Measurements from ENCODE around the gene ZAR1L.
"Not testable (repeated sequence)": the region's sequence is repeated elsewhere in the genome, so short reads cannot be mapped to it uniquely, and the experiment has no call there.

The ZAR1L gene, protein sequence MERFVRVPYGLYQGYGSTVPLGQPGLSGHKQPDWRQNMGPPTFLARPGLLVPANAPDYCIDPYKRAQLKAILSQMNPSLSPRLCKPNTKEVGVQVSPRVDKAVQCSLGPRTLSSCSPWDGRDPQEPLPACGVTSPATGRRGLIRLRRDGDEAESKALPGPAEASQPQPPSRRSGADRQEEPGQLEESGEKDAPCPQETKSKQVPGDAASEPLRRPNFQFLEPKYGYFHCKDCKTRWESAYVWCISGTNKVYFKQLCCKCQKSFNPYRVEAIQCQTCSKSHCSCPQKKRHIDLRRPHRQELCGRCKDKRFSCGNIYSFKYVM

GRCh38 chr13:32315238-32316027 lies at the start of gene ZAR1L, which contains the start of gene BRCA2:
ZAR1L (minus strand) TSS chr13:32315363; CDS start chr13:32311925, 3,438 bp downstream.
BRCA2 (plus strand) TSS chr13:32315508; CDS start chr13:32316461, 953 bp downstream.
- DNase-seq = peak; percentile 78

DNA sequence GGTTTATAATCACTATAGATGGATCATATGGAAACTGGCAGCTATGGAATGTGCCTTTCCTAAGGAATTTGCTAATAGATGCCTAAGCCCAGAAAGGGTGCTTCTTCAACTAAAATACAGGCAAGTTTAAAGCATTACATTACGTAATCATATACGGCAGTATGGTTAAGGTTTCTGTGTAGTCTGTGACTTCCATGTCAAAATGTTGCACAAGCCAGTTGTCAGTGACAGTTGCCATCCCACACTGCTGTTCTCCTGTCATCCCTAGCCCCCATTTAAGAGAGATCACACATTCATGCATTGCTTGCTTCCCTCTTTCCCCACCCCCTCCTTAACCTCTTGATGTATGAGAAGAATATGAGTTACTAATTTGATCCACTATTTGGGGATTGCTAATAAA lies 47.4 kb upstream of the ZAR1L start:
- DNase-seq = no peak

DNA sequence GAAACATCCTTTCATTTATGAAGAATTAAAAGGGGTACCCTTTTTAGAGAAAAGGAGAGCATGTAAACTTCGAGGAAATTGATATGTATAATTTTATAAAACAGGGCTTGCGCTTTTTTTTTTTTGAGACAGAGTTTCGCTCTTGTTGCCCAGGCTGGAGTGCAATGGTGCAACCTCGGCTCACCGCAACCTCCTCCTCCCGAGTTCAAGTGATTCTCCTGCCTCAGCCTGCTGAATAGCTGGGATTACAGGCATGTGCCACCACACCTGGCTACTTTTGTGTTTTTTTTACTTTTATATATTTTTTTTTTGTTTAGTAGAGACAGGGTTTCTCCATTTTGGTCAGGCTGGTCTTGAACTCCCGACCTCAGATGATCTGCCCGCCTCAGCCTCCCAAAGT lies 40.8 kb upstream of the ZAR1L start:
- DNase-seq = not testable (repeated sequence)

DNA sequence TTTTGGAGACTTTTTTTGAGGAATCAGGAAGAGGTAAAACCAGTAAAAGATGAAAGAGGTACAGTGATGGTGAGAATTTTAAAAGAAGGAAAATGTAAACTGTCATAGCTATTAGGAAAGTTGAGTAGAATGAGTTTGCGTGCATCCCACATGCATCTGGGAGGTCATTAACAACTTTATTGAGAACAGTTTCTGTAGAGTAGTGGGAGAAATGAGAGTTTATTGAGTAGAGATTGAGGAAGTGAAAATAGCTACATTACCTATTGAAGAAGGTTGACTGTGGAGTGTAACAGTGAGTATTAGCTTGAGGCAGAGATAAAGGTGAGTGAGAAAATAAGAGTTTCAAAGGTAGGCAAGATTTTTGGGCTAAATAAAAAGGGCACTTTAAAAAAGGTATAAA lies 38.9 kb upstream of the ZAR1L start:
- DNase-seq = no peak

- DNase-seq = not testable (repeated sequence)
Observed at GRCh38 chr13:32350839-32351441, 35.8 kb upstream of the ZAR1L start.

GRCh38 chr13:32347651-32348050 lies 32.5 kb upstream of the ZAR1L start:
- no peak for DNase-seq

DNA sequence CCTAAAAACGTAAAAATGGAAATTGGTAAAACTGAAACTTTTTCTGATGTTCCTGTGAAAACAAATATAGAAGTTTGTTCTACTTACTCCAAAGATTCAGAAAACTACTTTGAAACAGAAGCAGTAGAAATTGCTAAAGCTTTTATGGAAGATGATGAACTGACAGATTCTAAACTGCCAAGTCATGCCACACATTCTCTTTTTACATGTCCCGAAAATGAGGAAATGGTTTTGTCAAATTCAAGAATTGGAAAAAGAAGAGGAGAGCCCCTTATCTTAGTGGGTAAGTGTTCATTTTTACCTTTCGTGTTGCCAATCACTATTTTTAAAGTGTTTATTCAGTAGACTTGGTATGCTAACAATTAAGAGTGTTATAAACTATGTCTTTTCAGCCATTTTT lies 25.8 kb upstream of the ZAR1L start:
- DNase-seq = no peak

- DNase-seq = no peak
Observed at GRCh38 chr13:32334671-32335070, 19.5 kb upstream of the ZAR1L start.

- no peak for DNase-seq
Observed at GRCh38 chr13:32330441-32330840, 15.3 kb upstream of the ZAR1L start.

GRCh38 chr13:32323912-32324311 lies 8.7 kb upstream of the ZAR1L start:
- DNase-seq = no peak

DNA sequence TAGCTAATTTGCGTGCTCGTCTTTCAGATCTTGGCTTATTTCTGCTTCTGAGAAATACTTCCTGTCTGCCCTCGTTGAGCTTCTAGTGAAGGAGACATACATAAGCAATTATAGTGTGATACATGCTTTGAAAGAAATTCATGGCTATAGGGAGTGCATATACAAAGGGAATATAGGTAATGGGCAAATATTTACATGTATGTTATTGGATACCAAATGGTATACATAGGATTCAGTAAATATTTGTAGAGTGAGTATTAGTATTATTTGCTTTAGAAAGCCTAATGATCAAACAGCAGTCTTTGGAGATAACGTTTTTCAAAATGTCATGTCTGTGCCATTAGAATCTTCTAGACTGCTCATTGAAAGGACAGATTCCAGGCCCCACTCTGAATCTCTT lies 5.4 kb upstream of the ZAR1L start:
- DNase-seq = no peak

DNA sequence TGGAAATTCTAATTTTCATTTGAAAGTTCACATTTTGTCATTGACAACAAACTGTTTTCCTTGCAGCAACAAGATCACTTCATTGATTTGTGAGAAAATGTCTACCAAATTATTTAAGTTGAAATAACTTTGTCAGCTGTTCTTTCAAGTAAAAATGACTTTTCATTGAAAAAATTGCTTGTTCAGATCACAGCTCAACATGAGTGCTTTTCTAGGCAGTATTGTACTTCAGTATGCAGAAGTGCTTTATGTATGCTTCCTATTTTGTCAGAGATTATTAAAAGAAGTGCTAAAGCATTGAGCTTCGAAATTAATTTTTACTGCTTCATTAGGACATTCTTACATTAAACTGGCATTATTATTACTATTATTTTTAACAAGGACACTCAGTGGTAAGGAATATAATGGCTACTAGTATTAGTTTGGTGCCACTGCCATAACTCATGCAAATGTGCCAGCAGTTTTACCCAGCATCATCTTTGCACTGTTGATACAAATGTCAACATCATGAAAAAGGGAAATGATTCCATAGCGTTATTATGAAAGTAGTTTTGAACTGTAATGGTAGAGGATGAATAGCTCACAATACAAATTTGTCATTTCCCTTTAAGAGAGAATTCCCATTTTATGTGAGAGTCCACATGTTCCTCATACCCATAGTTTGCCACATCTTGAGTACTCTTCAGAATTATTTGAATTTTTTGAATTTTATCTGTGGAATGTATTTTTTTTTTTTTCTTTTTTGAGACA lies 2.7 kb upstream of the ZAR1L start:
- no peak for DNase-seq

DNA sequence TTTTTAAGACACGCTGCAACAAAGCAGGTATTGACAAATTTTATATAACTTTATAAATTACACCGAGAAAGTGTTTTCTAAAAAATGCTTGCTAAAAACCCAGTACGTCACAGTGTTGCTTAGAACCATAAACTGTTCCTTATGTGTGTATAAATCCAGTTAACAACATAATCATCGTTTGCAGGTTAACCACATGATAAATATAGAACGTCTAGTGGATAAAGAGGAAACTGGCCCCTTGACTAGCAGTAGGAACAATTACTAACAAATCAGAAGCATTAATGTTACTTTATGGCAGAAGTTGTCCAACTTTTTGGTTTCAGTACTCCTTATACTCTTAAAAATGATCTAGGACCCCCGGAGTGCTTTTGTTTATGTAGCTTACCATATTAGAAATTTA lies 1.3 kb upstream of the ZAR1L start:
- DNase-seq = no peak

DNA sequence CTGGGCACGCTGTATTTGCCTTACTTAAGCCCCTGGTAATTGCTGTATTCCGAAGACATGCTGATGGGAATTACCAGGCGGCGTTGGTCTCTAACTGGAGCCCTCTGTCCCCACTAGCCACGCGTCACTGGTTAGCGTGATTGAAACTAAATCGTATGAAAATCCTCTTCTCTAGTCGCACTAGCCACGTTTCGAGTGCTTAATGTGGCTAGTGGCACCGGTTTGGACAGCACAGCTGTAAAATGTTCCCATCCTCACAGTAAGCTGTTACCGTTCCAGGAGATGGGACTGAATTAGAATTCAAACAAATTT lies 821 bp upstream of the ZAR1L start:
- peak; percentile 53 for DNase-seq

- no peak for DNase-seq
Observed at GRCh38 chr13:32314271-32315237, 609 bp downstream of the ZAR1L start.

DNA sequence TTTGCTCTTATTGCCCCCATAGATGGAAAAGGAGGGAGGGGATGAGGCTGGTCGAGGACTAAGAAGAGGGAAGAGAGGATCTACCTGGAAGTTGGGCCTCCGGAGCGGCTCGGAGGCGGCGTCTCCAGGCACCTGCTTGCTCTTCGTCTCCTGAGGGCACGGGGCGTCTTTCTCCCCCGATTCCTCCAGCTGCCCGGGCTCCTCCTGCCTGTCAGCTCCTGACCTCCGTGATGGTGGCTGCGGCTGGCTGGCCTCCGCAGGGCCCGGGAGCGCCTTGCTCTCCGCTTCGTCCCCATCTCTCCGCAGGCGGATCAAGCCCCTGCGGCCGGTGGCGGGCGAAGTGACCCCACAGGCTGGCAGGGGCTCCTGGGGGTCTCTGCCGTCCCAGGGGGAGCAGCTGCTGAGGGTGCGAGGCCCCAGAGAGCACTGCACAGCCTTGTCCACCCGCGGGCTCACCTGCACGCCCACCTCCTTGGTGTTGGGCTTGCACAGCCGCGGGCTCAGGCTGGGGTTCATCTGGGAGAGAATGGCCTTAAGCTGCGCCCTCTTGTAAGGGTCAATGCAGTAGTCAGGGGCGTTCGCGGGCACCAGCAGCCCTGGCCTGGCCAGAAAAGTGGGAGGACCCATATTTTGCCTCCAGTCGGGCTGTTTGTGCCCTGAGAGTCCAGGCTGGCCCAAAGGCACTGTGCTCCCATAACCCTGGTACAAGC lies 3.8 kb downstream of the ZAR1L start:
- no peak for DNase-seq

DNA sequence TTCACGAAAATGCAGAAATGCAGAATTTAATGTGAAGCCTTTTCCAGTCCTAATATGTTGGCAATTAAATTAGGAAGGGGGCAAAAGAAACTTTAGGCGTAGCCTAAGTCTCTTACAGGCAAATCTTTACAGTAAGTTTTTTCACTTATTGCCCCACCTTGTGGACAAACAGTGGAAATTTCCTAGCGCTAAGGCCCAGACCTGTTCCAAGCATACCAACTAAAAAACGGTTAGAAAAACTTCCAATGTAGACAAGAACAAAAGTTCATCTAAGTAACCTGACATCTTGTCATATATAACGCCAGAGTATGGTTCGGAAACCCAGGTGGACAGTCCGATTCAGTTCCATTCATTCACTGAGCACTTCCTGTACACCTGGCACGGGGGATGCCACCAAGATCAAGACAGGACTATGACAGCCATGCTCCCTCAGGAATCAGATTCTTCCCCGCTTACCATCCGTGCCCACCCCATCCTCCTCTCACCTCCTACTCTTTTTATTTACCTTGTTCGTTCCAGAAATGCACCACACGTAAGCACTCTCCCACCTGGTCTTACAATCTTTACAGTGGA lies 4.9 kb downstream of the ZAR1L start:
- DNase-seq = peak; percentile 59

DNA sequence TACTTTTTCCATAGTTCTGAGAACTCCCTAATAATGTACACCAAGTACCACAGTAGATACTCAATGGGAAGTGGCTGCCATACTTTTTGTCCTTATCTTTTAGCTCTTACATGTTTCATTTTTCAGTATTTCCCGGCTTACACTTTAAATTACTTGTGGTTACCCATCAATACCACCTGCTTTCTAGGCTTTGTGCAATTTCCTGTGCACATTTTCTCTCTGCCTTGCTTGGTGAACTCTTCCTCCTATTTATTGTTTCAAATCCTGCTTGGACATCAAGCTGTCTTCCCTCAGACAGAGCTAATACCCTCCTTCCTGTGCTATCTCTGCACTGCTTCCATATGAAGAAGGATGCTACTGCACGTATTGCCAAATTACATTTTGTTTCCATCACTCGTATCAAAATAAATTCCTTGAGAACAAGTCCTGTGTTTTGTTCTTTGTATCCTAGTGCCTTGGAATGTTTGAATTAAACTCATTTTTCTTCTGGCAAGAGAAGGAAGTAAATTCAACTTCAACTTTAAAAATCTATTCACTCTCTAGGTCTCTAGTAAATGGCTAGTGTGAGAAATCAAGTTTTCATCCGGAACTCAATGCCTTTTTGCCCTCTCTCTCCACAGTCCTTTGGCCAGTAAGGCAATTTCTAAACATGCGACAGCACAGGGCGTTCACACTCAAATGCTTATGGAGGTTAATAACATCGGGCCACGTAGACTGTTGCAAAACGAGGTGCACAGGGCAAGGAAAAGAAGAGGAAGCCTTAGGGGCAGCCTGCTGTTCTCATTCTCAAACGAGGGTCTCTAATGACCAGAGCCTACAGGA lies 5.6 kb downstream of the ZAR1L start:
- no peak for DNase-seq

GRCh38 chr13:32305646-32306045 lies 9.5 kb downstream of the ZAR1L start:
- DNase-seq = no peak

DNA sequence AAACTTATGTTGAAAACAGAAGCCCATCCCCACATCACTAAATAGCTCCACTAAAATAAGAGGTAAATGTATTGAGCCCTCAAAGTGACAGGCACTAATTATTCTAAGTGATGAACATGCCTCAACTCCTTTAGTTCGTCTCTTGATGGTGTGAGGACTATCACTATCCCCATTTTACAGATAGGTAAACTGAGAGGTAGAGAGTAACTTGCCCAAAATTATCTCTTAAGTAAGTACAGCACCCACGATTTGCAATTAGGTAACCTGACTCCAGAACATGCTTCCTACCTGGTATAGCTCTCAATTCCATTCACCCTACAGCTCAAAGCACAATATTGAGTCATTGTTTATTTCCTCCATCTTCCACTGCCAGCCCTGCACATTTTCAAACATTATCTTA lies 12.7 kb downstream of the ZAR1L start:
- DNase-seq = no peak

Data from NCI-H1092 treated with DMSO at 0.1 percent for 48 hours (cell line).